ENCODE measurements around the gene SAMHD1. TPM values are rescaled to one million over a fixed set of nuclear protein-coding genes. Genes with fewer than 3 reads are reported as not detected.

Gene SAMHD1
- total RNA-seq, 2 donors from 2014 or later: 275 to 286 TPM

- no peak for ATAC-seq
- H3K9me3 ChIP-seq (ENCODE audit: control insufficient read depth, low read length, poor library complexity, severe bottlenecking): no peaks in the 10 kb centered on the region
- peaks cover 17% of the 10 kb centered on the region for H3K4me1 Mint-ChIP-seq
- no peak for DNase-seq
- peaks cover 12% of the 10 kb centered on the region for H3K27me3 Mint-ChIP-seq
- no peak overlapping the region for H3K4me3 Mint-ChIP-seq
- H3K27ac Mint-ChIP-seq: peak overlapping the region; percentile 79
- peaks cover 5% of the 10 kb centered on the region for H3K36me3 Mint-ChIP-seq (ENCODE audit: low read depth)
Observed at GRCh38 chr20:36859282-36859555, 92.3 kb downstream of the SAMHD1 start.

- ATAC-seq (peak; percentile 72), DNase-seq (peak in 1 of 3 donors; percentile 24)
- peak overlapping the region; percentile 86 for H3K27ac Mint-ChIP-seq
- H3K27me3 Mint-ChIP-seq: peaks cover 12% of the 10 kb centered on the region
- peak overlapping the region; percentile 45 for H3K4me3 Mint-ChIP-seq
- peaks cover 17% of the 10 kb centered on the region for H3K4me1 Mint-ChIP-seq
- no peaks in the 10 kb centered on the region for H3K9me3 ChIP-seq (ENCODE audit: control insufficient read depth, low read length, poor library complexity, severe bottlenecking)
- H3K36me3 Mint-ChIP-seq (ENCODE audit: low read depth): peaks cover 3% of the 10 kb centered on the region
Observed at GRCh38 chr20:36856691-36857635, 94.5 kb downstream of the SAMHD1 start.

GRCh38 chr20:36856195-36856594 lies 95.3 kb downstream of the SAMHD1 start:
- DNase-seq: no peak
- peaks cover 4% of the 10 kb centered on the region for H3K27me3 Mint-ChIP-seq
- no peak overlapping the region for H3K4me3 Mint-ChIP-seq
- no peak for ATAC-seq
- H3K9me3 ChIP-seq (ENCODE audit: control insufficient read depth, low read length, poor library complexity, severe bottlenecking): no peaks in the 10 kb centered on the region
- peaks cover 5% of the 10 kb centered on the region for H3K36me3 Mint-ChIP-seq (ENCODE audit: low read depth)
- H3K27ac Mint-ChIP-seq: no peak overlapping the region
- H3K4me1 Mint-ChIP-seq: peaks cover 17% of the 10 kb centered on the region

DNA sequence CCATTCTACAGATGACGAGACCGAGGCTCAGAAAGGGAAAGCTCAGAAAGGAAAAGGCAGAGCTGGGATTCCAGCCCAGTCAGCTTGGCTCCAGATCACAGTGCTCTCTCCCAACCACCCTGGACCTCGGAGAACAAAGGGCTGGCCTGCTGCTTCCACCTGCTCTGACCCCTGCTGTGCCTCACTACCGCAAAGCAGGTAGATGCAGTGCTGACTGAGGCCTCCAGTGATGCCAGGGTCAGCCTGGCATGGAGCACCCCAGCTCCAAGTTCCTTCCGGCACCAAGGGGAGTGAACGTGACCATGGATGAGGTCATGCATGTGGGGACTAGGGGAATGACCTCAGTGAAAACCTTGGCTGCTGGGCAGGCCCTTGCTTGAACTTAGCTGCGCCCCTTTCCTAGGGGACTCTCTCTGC lies 96.3 kb downstream of the SAMHD1 start:
- ATAC-seq (no peak), DNase-seq (no peak)
- peaks cover 16% of the 10 kb centered on the region for H3K4me1 Mint-ChIP-seq
- H3K27ac Mint-ChIP-seq: no peak overlapping the region
- peaks cover 5% of the 10 kb centered on the region for H3K36me3 Mint-ChIP-seq (ENCODE audit: low read depth)
- H3K4me3 Mint-ChIP-seq: no peak overlapping the region
- peaks cover 4% of the 10 kb centered on the region for H3K27me3 Mint-ChIP-seq
- H3K9me3 ChIP-seq (ENCODE audit: control insufficient read depth, low read length, poor library complexity, severe bottlenecking): no peaks in the 10 kb centered on the region

GRCh38 chr20:36854348-36855240 lies 96.9 kb downstream of the SAMHD1 start:
- H3K9me3 ChIP-seq (ENCODE audit: control insufficient read depth, low read length, poor library complexity, severe bottlenecking): no peaks in the 10 kb centered on the region
- DNase-seq: no peak
- ATAC-seq: no peak
- peaks cover 5% of the 10 kb centered on the region for H3K36me3 Mint-ChIP-seq (ENCODE audit: low read depth)
- H3K27me3 Mint-ChIP-seq: peaks cover 4% of the 10 kb centered on the region
- H3K4me1 Mint-ChIP-seq: peaks cover 14% of the 10 kb centered on the region
- H3K27ac Mint-ChIP-seq: no peak overlapping the region
- H3K4me3 Mint-ChIP-seq: no peak overlapping the region

DNA sequence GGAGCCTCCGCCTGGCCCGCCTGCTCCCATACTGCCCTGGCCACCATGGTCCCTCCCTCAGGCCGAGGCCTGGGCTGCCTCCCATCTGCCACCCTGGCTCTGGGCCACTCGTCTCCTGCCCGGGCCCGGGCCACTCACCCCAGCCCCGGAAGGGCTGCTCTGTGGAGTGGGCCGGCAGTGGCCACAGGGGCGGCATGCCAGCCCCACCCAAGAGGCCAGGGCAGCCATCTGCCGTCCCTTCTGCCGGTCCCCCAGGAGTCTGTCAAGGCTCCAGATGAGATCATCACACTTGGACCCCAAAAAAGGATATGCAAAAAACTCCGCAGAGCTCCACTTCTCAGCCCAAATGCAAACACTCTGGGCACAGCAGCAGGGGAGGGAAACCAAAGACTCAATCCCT lies 99.3 kb downstream of the SAMHD1 start:
- H3K9me3 ChIP-seq (ENCODE audit: control insufficient read depth, low read length, poor library complexity, severe bottlenecking): no peaks in the 10 kb centered on the region
- ATAC-seq (no peak), DNase-seq (no peak)
- no peak overlapping the region for H3K4me3 Mint-ChIP-seq
- H3K27me3 Mint-ChIP-seq: peaks cover 4% of the 10 kb centered on the region
- H3K36me3 Mint-ChIP-seq (ENCODE audit: low read depth): peaks cover 5% of the 10 kb centered on the region
- H3K27ac Mint-ChIP-seq: no peak overlapping the region
- peaks cover 9% of the 10 kb centered on the region for H3K4me1 Mint-ChIP-seq

- H3K4me3 Mint-ChIP-seq: no peak overlapping the region
- no peaks in the 10 kb centered on the region for H3K27me3 Mint-ChIP-seq
- H3K4me1 Mint-ChIP-seq: peaks cover 3% of the 10 kb centered on the region
- peaks cover 2% of the 10 kb centered on the region for H3K36me3 Mint-ChIP-seq (ENCODE audit: low read depth)
- ATAC-seq (no peak), DNase-seq (no peak)
- no peaks in the 10 kb centered on the region for H3K9me3 ChIP-seq (ENCODE audit: control insufficient read depth, low read length, poor library complexity, severe bottlenecking)
- no peak overlapping the region for H3K27ac Mint-ChIP-seq
Observed at GRCh38 chr20:36851490-36851889, 100.0 kb downstream of the SAMHD1 start.

GRCh38 chr20:36850759-36851158 lies 100.7 kb downstream of the SAMHD1 start:
- no peak for ATAC-seq
- no peak for DNase-seq
- Mint-ChIP-seq H3K4me3 (no peak overlapping the region), H3K27ac (no peak overlapping the region), H3K4me1 (no peaks in the 10 kb centered on the region), H3K27me3 (no peaks in the 10 kb centered on the region), H3K36me3 (ENCODE audit: low read depth) (peaks cover 2% of the 10 kb centered on the region)
- no peaks in the 10 kb centered on the region for H3K9me3 ChIP-seq (ENCODE audit: control insufficient read depth, low read length, poor library complexity, severe bottlenecking)

GRCh38 chr20:36849333-36850065 lies 102.0 kb downstream of the SAMHD1 start:
- no peaks in the 10 kb centered on the region for H3K4me1 Mint-ChIP-seq
- H3K27me3 Mint-ChIP-seq: no peaks in the 10 kb centered on the region
- ATAC-seq (no peak), DNase-seq (no peak)
- H3K36me3 Mint-ChIP-seq (ENCODE audit: low read depth): peaks cover 2% of the 10 kb centered on the region
- no peaks in the 10 kb centered on the region for H3K9me3 ChIP-seq (ENCODE audit: control insufficient read depth, low read length, poor library complexity, severe bottlenecking)
- no peak overlapping the region for H3K27ac Mint-ChIP-seq
- H3K4me3 Mint-ChIP-seq: no peak overlapping the region

- no peaks in the 10 kb centered on the region for H3K9me3 ChIP-seq (ENCODE audit: control insufficient read depth, low read length, poor library complexity, severe bottlenecking)
- no peaks in the 10 kb centered on the region for H3K4me1 Mint-ChIP-seq
- no peak overlapping the region for H3K27ac Mint-ChIP-seq
- ATAC-seq: no peak
- H3K36me3 Mint-ChIP-seq (ENCODE audit: low read depth): peaks cover 2% of the 10 kb centered on the region
- H3K27me3 Mint-ChIP-seq: no peaks in the 10 kb centered on the region
- no peak for DNase-seq
- H3K4me3 Mint-ChIP-seq: no peak overlapping the region
Observed at GRCh38 chr20:36848677-36849076, 102.8 kb downstream of the SAMHD1 start.

DNA sequence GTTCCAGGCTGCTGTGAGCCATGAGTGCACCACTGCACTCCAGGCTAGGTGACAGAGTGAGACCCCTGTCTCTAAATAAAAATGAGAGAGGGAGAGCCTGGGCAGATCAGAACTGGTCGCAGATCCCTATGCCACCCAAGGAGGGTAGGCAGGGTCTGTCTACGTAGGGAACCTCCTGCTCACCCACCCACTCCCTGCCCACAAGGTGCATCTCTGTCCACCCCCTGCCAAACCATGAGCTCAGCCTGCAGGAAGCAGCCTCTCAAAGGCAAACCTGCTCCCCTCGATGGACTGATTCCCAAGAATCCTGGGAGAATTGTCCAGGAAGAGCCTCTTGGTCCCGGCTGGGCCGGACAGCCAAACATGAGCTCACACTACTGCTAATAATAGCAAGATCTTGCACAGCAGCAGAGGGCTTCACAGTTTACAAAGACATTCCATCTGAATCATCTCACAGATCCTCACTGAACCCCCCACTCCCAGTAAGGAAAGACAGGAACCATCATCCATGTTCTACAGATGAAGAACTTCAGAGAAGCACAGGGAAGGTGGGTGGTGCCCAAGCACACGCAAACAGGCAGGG lies 103.3 kb downstream of the SAMHD1 start:
- no peaks in the 10 kb centered on the region for H3K27me3 Mint-ChIP-seq
- no peak overlapping the region for H3K4me3 Mint-ChIP-seq
- peaks cover 4% of the 10 kb centered on the region for H3K4me1 Mint-ChIP-seq
- no peak overlapping the region for H3K27ac Mint-ChIP-seq
- H3K9me3 ChIP-seq (ENCODE audit: control insufficient read depth, low read length, poor library complexity, severe bottlenecking): no peaks in the 10 kb centered on the region
- peaks cover 2% of the 10 kb centered on the region for H3K36me3 Mint-ChIP-seq (ENCODE audit: low read depth)
- ATAC-seq (no peak), DNase-seq (no peak)

DNA sequence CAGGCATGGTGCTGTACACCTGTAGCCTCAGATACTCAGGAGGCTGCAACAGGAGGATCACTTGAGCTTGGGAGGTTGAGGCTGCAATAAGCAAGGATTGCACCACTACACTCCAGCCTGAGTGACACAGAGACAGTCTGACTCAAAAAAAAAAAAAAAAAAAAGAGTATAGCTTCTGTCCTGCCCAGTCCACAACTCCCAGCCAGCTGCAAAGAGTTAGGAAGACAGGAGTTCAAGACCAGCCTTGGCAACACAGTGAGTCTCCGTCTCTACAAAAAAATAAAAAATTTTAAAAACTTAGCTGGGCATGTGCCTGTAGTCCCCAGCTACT lies 103.8 kb downstream of the SAMHD1 start:
- no peak for DNase-seq
- no peaks in the 10 kb centered on the region for H3K27me3 Mint-ChIP-seq
- peaks cover 2% of the 10 kb centered on the region for H3K36me3 Mint-ChIP-seq (ENCODE audit: low read depth)
- no peaks in the 10 kb centered on the region for H3K9me3 ChIP-seq (ENCODE audit: control insufficient read depth, low read length, poor library complexity, severe bottlenecking)
- ATAC-seq: no peak
- no peak overlapping the region for H3K27ac Mint-ChIP-seq
- H3K4me1 Mint-ChIP-seq: peaks cover 4% of the 10 kb centered on the region
- no peak overlapping the region for H3K4me3 Mint-ChIP-seq

Data from T-helper 17 cell (primary cell).